K562 (cell line): ENCODE results near the gene COL16A1. TPM values are rescaled to one million over a fixed set of nuclear protein-coding genes. Genes with fewer than 3 reads are reported as not detected.
A peak's percentile ranks its signal among the peaks of the same experiment; 100 is the strongest.

Experiments used
- ATAC-seq: fragments of 200-7000 bp; cut with Tn5 transposase; 3 replicates; pipeline ENCODE4 v1.9.1; 2020; ENCODE audit warnings: moderate library complexity
- BruUV-seq: library from RNA; stranded (reverse); fragments of 400-500 nt; replicated peaks from 2 replicates; lab custom pipeline; 2021; lab: Mats Ljungman, UMichigan
- CTCF ChIA-PET: fragments of 300-600 bp; formaldehyde crosslinking; extraction: SDS; loops from one replicate; lab custom pipeline; 2021; ENCODE audit warnings: low intra/inter-chr PET ratio; lab: Yijun Ruan, JAX
- POLR2A ChIA-PET: fragments of 300-600, 350-650 bp; sonication (Branson Sonifier 250); formaldehyde crosslinking; extraction: SDS; loops from one replicate; lab custom pipeline; 2021; ENCODE audit warnings: antibody characterized with exemption, inconsistent platforms; lab: Yijun Ruan, JAX
- DNase-seq, 4 experiments: peaks; one replicate each; pipeline versions ENCODE4 v3.0.0 to v3.0.0-alpha.2; 2011 to 2018; ENCODE audit warnings: low spot score in 3 of 4, mixed read lengths in 3 of 4; ENCODE audit errors: extremely low read depth in 1 of 4
- FAIRE-seq: peaks from 2 replicates; lab custom pipeline; 2011; peaks lifted over from hg19 to GRCh38; lab: Jason Lieb, UNC
- H2AFZ ChIP-seq: 2 replicates; pipeline ENCODE4 v1.6.0; 2011; ENCODE audit warnings: low read depth, low read length, control low read depth, inconsistent platforms
- H3K27ac ChIP-seq: fragments of 200-600 bp; 3 replicates; pipeline ENCODE4 v1.8.0; 2011; ENCODE audit warnings: low read depth, mild to moderate bottlenecking, control low read depth, inconsistent platforms, low read length, moderate library complexity, mixed read lengths; ENCODE audit errors: extremely low read depth
- H3K27me3 ChIP-seq, 2 experiments: fragments of 300-600 bp in 1 of 2; 2 replicates in 1 of 2; 3 replicates in 1 of 2; pipeline versions ENCODE4 v1.6.0 to v1.8.0; 2011; ENCODE audit warnings: inconsistent platforms in 2 of 2, low read length in 2 of 2, mild to moderate bottlenecking in 1 of 2, mixed read lengths in 1 of 2, moderate library complexity in 1 of 2; ENCODE audit not compliant: control insufficient read depth in 2 of 2, insufficient read depth in 2 of 2
- H3K36me3 ChIP-seq: fragments of 300-600 bp; 3 replicates; pipeline ENCODE4 v1.8.0; 2011; ENCODE audit warnings: mild to moderate bottlenecking, low read length, inconsistent platforms; ENCODE audit not compliant: control insufficient read depth, insufficient read depth
- H3K4me1 ChIP-seq, 2 experiments: fragments of 200-600 bp in 1 of 2; replicated peaks in 1 of 2; 2 replicates in 1 of 2; 3 replicates in 1 of 2; pipeline versions ENCODE4 v1.5.1 to v1.8.0; 2011; ENCODE audit warnings: inconsistent platforms in 2 of 2, low read length in 2 of 2, mild to moderate bottlenecking in 1 of 2, mixed read lengths in 1 of 2, moderate library complexity in 1 of 2; ENCODE audit not compliant: control insufficient read depth in 2 of 2, insufficient read depth in 2 of 2
- H3K4me2 ChIP-seq: 2 replicates; pipeline ENCODE4 v1.6.1; 2011; ENCODE audit warnings: low read length, control low read depth, inconsistent platforms, mixed read lengths; ENCODE audit not compliant: insufficient read depth
- H3K4me3 ChIP-seq: fragments of 200-600 bp; sonication (generic), shearing (Covaris generic); 2 replicates; pipeline ENCODE4 v1.5.1; 2016; ENCODE audit warnings: control low read depth, inconsistent platforms
- H3K79me2 ChIP-seq: fragments of 200-600 bp; 3 replicates; pipeline ENCODE4 v1.8.0; 2011; ENCODE audit warnings: low read length, inconsistent platforms; ENCODE audit not compliant: control insufficient read depth, insufficient read depth
- H3K9ac ChIP-seq, 2 experiments: 2 replicates each; pipeline versions ENCODE4 v1.6.0 to v1.6.1; 2011; ENCODE audit warnings: low read depth in 2 of 2, low read length in 2 of 2, control low read depth in 1 of 2, inconsistent platforms in 1 of 2, mild to moderate bottlenecking in 1 of 2, mixed read lengths in 1 of 2; ENCODE audit not compliant: insufficient read depth in 1 of 2
- H3K9me1 ChIP-seq: one replicate; pipeline ENCODE4 v1.6.0; 2011; ENCODE audit warnings: inconsistent platforms, mild to moderate bottlenecking, low read length, moderate library complexity; ENCODE audit not compliant: control insufficient read depth, insufficient read depth
- H3K9me3 ChIP-seq: replicated peaks from 2 replicates; pipeline ENCODE4 v1.5.1; 2011; ENCODE audit warnings: low read depth, low read length, inconsistent platforms; ENCODE audit not compliant: control insufficient read depth, insufficient read depth
- H4K20me1 ChIP-seq: replicated peaks from 2 replicates; pipeline ENCODE4 v1.6.1; 2011; ENCODE audit warnings: low read length, inconsistent platforms, mixed read lengths; ENCODE audit not compliant: control insufficient read depth, insufficient read depth
- CREB3L1 ChIP-seq: fragments of 450-650 bp; IDR thresholded peaks from 2 replicates; pipeline ENCODE4 v1.6.1; 2014; ENCODE audit warnings: low read depth, mild to moderate bottlenecking, moderate library complexity, borderline replicate concordance
- GTF3C2 ChIP-seq: IDR thresholded peaks from 3 replicates; pipeline ENCODE4 v1.6.1; 2011; ENCODE audit warnings: borderline replicate concordance, mild to moderate bottlenecking, moderate library complexity; ENCODE audit not compliant: insufficient read length; ENCODE audit errors: extremely low read depth
- HNRNPUL1 ChIP-seq: fragments of 200-400 bp; formaldehyde crosslinking; IDR thresholded peaks from 2 replicates; pipeline ENCODE4 v1.6.1; 2017; ENCODE audit warnings: low read length
- MITF ChIP-seq: IDR thresholded peaks from 2 replicates; pipeline ENCODE4 v1.6.1; 2014; ENCODE audit warnings: antibody characterized with exemption
- MTA1 ChIP-seq: fragments of 450-650 bp; IDR thresholded peaks from 2 replicates; pipeline ENCODE4 v1.6.1; 2017; ENCODE audit warnings: borderline replicate concordance
- POLR2B ChIP-seq: fragments of 450-650 bp; IDR thresholded peaks from 2 replicates; pipeline ENCODE4 v1.6.1; 2018; ENCODE audit warnings: low read depth; ENCODE audit not compliant: partially characterized antibody
- PRPF4 ChIP-seq: fragments of 200-400 bp; formaldehyde crosslinking; IDR thresholded peaks from one replicate; pipeline ENCODE4 v1.6.1; 2017; ENCODE audit warnings: low read length, low read depth, mild to moderate bottlenecking; ENCODE audit not compliant: insufficient read depth, poor library complexity, severe bottlenecking
- RBM34 ChIP-seq: fragments of 200-400 bp; formaldehyde crosslinking; IDR thresholded peaks from 2 replicates; pipeline ENCODE4 v1.6.1; 2018; ENCODE audit warnings: low read length, borderline replicate concordance; ENCODE audit not compliant: insufficient read depth
- RNF219 ChIP-seq: fragments of 250-450 bp; sonication (Bioruptor Pico); IDR thresholded peaks from 2 replicates; pipeline ENCODE4 v1.5.0; 2022; ENCODE audit warnings: mild to moderate bottlenecking
- SRSF1 ChIP-seq: fragments of 200-400 bp; formaldehyde crosslinking; IDR thresholded peaks from 2 replicates; pipeline ENCODE4 v1.6.1; 2017; ENCODE audit warnings: mild to moderate bottlenecking, low read depth, low read length, moderate library complexity
- TEAD2 ChIP-seq: fragments of 450-650 bp; IDR thresholded peaks from 2 replicates; pipeline ENCODE4 v1.6.1; 2016; ENCODE audit warnings: missing genetic modification characterization, control low read depth, missing compliant biosample characterization
- TGIF2 ChIP-seq: sonication (generic); formaldehyde crosslinking; IDR thresholded peaks from 2 replicates; pipeline ENCODE4 v1.8.1; 2022; ENCODE audit warnings: mild to moderate bottlenecking, missing genetic modification reagents, moderate library complexity
- ZNF75A ChIP-seq: fragments of 450-650 bp; formaldehyde crosslinking; IDR thresholded peaks from 2 replicates; pipeline ENCODE4 v1.4.0; 2020; ENCODE audit warnings: mild to moderate bottlenecking
- ZZZ3 ChIP-seq: fragments of 450-650 bp; IDR thresholded peaks from 2 replicates; pipeline ENCODE4 v1.6.1; 2016; ENCODE audit warnings: antibody characterized with exemption, mild to moderate bottlenecking, moderate library complexity
- WGBS: fragments of 100-300 bp; shearing (Covaris generic); methylation state at CpG from one replicate; pipeline ENCODE4 v1.1.6; 2016; ENCODE audit warnings: low coverage, mixed read lengths; ENCODE audit not compliant: insufficient coverage; ENCODE audit errors: missing lambda C conversion rate; 5-methylcytosine and 5-hydroxymethylcytosine counted together
- in situ Hi-C: fragments of 300-500 bp; cut with MboI; formaldehyde crosslinking; loops from 4 replicates; pipeline ENCODE4 v1.15.0; 2018; ENCODE audit warnings: inconsistent platforms, mixed read lengths
- intact Hi-C: fragments of 100-400 bp; cut with micrococcal nuclease; formaldehyde crosslinking; loops from 2 replicates; pipeline ENCODE4 v1.14.2; 2022
- polyA plus RNA-seq, 8 experiments: library from polyadenylated mRNA; depleted of rRNA in 4 of 8; stranded (reverse) in 5 of 8; unstranded in 3 of 8; fragments of >200 nt; fragmentation: Nextera tagmentation in 2 of 8; fragmentation: Illumina TruSeq in 1 of 8; extraction: Ambion mirVana in 2 of 8; extraction: Trizol in 1 of 8; gene quantifications; 2 replicates each; pipeline versions ENCODE4 v1.2.1 to v1.2.3, GENCODE V29; 2011 to 2014; ENCODE audit warnings: inconsistent platforms in 1 of 8, missing spikeins in 1 of 8
- total RNA-seq, 7 experiments: library from RNA; depleted of rRNA in 6 of 7; stranded (reverse); fragments of >200 nt in 6 of 7; fragmentation: Illumina TruSeq in 2 of 7; extraction: Trizol in 2 of 7; gene quantifications; 2 replicates each; pipeline versions ENCODE4 v1.2.1 to v1.2.3, GENCODE V29; 2011 to 2021; ENCODE audit warnings: low replicate concordance in 1 of 7

The COL16A1 gene
- total and polyA plus RNA-seq, 9 of the 15 experiments (the other 6 are each of a cell fraction or from before 2014, with no cell fraction given), result 0.11 to 0.60 (median 0.11) TPM; not detected in 6

GRCh38 chr1:31697369-31697984 is 6.3 kb downstream of the COL16A1 start:
- Histone ChIP-seq H3K4me3 (no peak overlapping the region), H3K4me1 (peaks cover 5 to 18% of the 10 kb centered on the region in 2 experiments; a peak in 4 of 5 replicates), H3K9me3 (no peaks in the 10 kb centered on the region), H4K20me1 (peaks cover 22% of the 10 kb centered on the region; the same call in 1 of the 2 replicates), H3K9me1 (no peaks in the 10 kb centered on the region), H3K36me3 (no peaks in the 10 kb centered on the region), H3K9ac (peak overlapping the region in 1 of 2 experiments; percentile 54; a peak in 1 of 4 replicates), H3K79me2 (no peaks in the 10 kb centered on the region), H3K4me2 (no peak overlapping the region), H3K27ac (no peak overlapping the region), H2AFZ (no peak overlapping the region), H3K27me3 (peaks cover 2 to 55% of the 10 kb centered on the region in 2 experiments; a peak in 4 of 5 replicates)
- in situ Hi-C loops (no loop called here), intact Hi-C loops (no loop called here)
- peak in 1 of 4 experiments; percentile 29 for DNase-seq
- no peak for TF ChIP-seq RBM34
- TF ChIP-seq PRPF4, result no peak
- TF ChIP-seq ZZZ3, result no peak
- TF ChIP-seq MTA1, result no peak
- TF ChIP-seq TEAD2 (tag), result no peak
- no peak for TF ChIP-seq RNF219 (CRISPR knock-in tag)
- TF ChIP-seq CREB3L1, result no peak
- TF ChIP-seq GTF3C2, result no peak
- no peak for TF ChIP-seq HNRNPUL1
- TF ChIP-seq SRSF1, result no peak
- no peak for TF ChIP-seq ZNF75A (CRISPR knock-in tag)
- TF ChIP-seq POLR2B, result no peak
- TF ChIP-seq TGIF2 (CRISPR knock-in tag), result no peak
- no peak for TF ChIP-seq MITF
- WGBS, result 2% methylated on average over 12 of the region's 12 CpGs
- CTCF ChIA-PET, result no interaction called here
- BruUV-seq, result no TSS peak
- POLR2A ChIA-PET, result interaction anchor here (0.7 to 1.0 kb wide), 2 partner anchors 11 to 17 kb away, joined by 3 to 4 read pairs; no protein-coding TSS in a partner anchor
- ATAC-seq, result no peak
- no peak for FAIRE-seq
